HCT116 (cell line): Measurements from ENCODE around the gene SC5D. TPM values are rescaled to one million over a fixed set of nuclear protein-coding genes. Genes with fewer than 3 reads are reported as not detected.

Experiments used
- ATAC-seq: fragments of 200-7000 bp; cut with Tn5 transposase; 2 replicates; pipeline ENCODE4 v1.9.1; 2020; ENCODE audit warnings: mild to moderate bottlenecking, moderate library complexity
- BruUV-seq: library from RNA; stranded (reverse); fragments of 400-500 nt; replicated peaks from 2 replicates; lab custom pipeline; 2021; lab: Mats Ljungman, UMichigan
- CTCF ChIA-PET: fragments of 300-600 bp; sonication (Branson Sonifier 250); formaldehyde crosslinking; loops from one replicate; lab custom pipeline; 2021; ENCODE audit warnings: antibody characterized with exemption; lab: Charles Lee
- POLR2A ChIA-PET: fragments of 300-600, 350-600 bp; sonication (Branson Sonifier 250); formaldehyde crosslinking; loops from one replicate; lab custom pipeline; 2021; ENCODE audit warnings: antibody characterized with exemption; lab: Charles Lee
- RAD21 ChIA-PET, 2 experiments: fragments of 300-600 bp; sonication (Branson Sonifier 250); formaldehyde crosslinking; loops; one replicate each; lab custom pipeline; 2023; ENCODE audit warnings: low total read pairs in 2 of 2; ENCODE audit not compliant: uncharacterized antibody in 2 of 2, unreplicated experiment in 2 of 2, low non-redundant PET in 1 of 2; lab: Charles Lee
- DNase-seq: peaks from one replicate; pipeline ENCODE4 v3.0.0-alpha.2; 2010; ENCODE audit warnings: low read depth, low spot score
- H2AFZ ChIP-seq: fragments of 200-600 bp; shearing (Covaris generic), sonication (generic); 2 replicates; pipeline ENCODE4 v1.6.1; 2017; ENCODE audit warnings: low read depth, mixed run types, mixed read lengths, antibody characterized with exemption, low read length; ENCODE audit not compliant: poor library complexity, severe bottlenecking
- H3K27ac ChIP-seq: 2 replicates; pipeline ENCODE4 v1.5.1; 2012; ENCODE audit warnings: low read depth, low read length
- H3K27me3 ChIP-seq: fragments of 200-600 bp; sonication (generic); 2 replicates; pipeline ENCODE4 v1.6.1; 2016; ENCODE audit warnings: mixed run types, low read length, mixed read lengths; ENCODE audit not compliant: insufficient read depth
- H3K36me3 ChIP-seq, 2 experiments: fragments of 200-500 bp in 1 of 2; fragments of 200-600 bp in 1 of 2; sonication (Bioruptor generic) in 1 of 2; sonication (generic) in 1 of 2; 2 replicates each; pipeline versions ENCODE4 v1.5.1 to v1.6.1; 2014 to 2016; ENCODE audit warnings: low read length in 2 of 2, inconsistent platforms in 1 of 2, mixed read lengths in 1 of 2, mixed run types in 1 of 2; ENCODE audit not compliant: insufficient read depth in 2 of 2, control insufficient read depth in 1 of 2
- H3K4me1 ChIP-seq, 2 experiments: fragments of 200-600 bp in 1 of 2; sonication (generic) in 1 of 2; 2 replicates each; pipeline versions ENCODE4 v1.5.1 to v1.6.1; 2012 to 2017; ENCODE audit warnings: low read length in 2 of 2, inconsistent platforms in 1 of 2, mild to moderate bottlenecking in 1 of 2, mixed read lengths in 1 of 2, mixed run types in 1 of 2, moderate library complexity in 1 of 2; ENCODE audit not compliant: insufficient read depth in 2 of 2, control insufficient read depth in 1 of 2
- H3K4me2 ChIP-seq: fragments of 200-600 bp; sonication (generic); 2 replicates; pipeline ENCODE4 v1.6.1; 2017; ENCODE audit warnings: mixed run types, low read length, mixed read lengths
- H3K4me3 ChIP-seq, 2 experiments: fragments of 200-600 bp in 1 of 2; sonication (generic) in 1 of 2; replicated peaks in 1 of 2; 2 replicates each; pipeline ENCODE4 v1.5.1; 2011 to 2016; ENCODE audit warnings: low read length in 2 of 2, control low read depth in 1 of 2, low read depth in 1 of 2, mild to moderate bottlenecking in 1 of 2, mixed read lengths in 1 of 2, mixed run types in 1 of 2
- H3K79me2 ChIP-seq: fragments of 200-600 bp; sonication (generic); 2 replicates; pipeline ENCODE4 v1.6.1; 2017; ENCODE audit warnings: mild to moderate bottlenecking, mixed run types, low read length, moderate library complexity, mixed read lengths; ENCODE audit not compliant: insufficient read depth
- H3K9ac ChIP-seq: fragments of 200-600 bp; sonication (generic); 2 replicates; pipeline ENCODE4 v1.6.1; 2016; ENCODE audit warnings: low read length, mixed read lengths
- H3K9me2 ChIP-seq: fragments of 200-600 bp; sonication (generic), shearing (Covaris generic); 2 replicates; pipeline ENCODE4 v1.6.1; 2017; ENCODE audit warnings: mixed run types, mild to moderate bottlenecking, moderate library complexity; ENCODE audit not compliant: insufficient read depth
- H3K9me3 ChIP-seq, 2 experiments: fragments of 200-500 bp in 1 of 2; fragments of 200-600 bp in 1 of 2; sonication (Bioruptor generic) in 1 of 2; sonication (generic) in 1 of 2; 2 replicates each; pipeline ENCODE4 v1.6.1; 2014 to 2017; ENCODE audit warnings: low read length in 2 of 2, mixed read lengths in 2 of 2, inconsistent platforms in 1 of 2, low read depth in 1 of 2, mild to moderate bottlenecking in 1 of 2, mixed run types in 1 of 2, moderate library complexity in 1 of 2; ENCODE audit not compliant: control insufficient read depth in 1 of 2, insufficient read depth in 1 of 2
- H4K20me1 ChIP-seq: fragments of 200-600 bp; sonication (generic), shearing (Covaris generic); 2 replicates; pipeline ENCODE4 v1.6.1; 2017; ENCODE audit warnings: mixed run types, mild to moderate bottlenecking, moderate library complexity; ENCODE audit not compliant: insufficient read depth
- CEBPB ChIP-seq: IDR thresholded peaks from 2 replicates; pipeline ENCODE4 v1.6.1; 2012; ENCODE audit warnings: low read depth
- EGR1 ChIP-seq: IDR thresholded peaks from 2 replicates; pipeline ENCODE4 v1.6.1; 2012; ENCODE audit warnings: low read depth
- ELF1 ChIP-seq: IDR thresholded peaks from 2 replicates; pipeline ENCODE4 v1.6.1; 2012; ENCODE audit warnings: low read depth, borderline replicate concordance
- EZH2phosphoT487 ChIP-seq: fragments of 200-600 bp; IDR thresholded peaks from 2 replicates; pipeline ENCODE4 v1.6.1; 2018; ENCODE audit warnings: antibody characterized with exemption, borderline replicate concordance
- JUND ChIP-seq: IDR thresholded peaks from 2 replicates; pipeline ENCODE4 v1.6.1; 2012
- POLR2A ChIP-seq: IDR thresholded peaks from 2 replicates; pipeline ENCODE4 v1.7.0; 2011; ENCODE audit warnings: borderline replicate concordance; ENCODE audit not compliant: insufficient read depth, insufficient read length; ENCODE audit errors: extremely low read depth
- RAD21 ChIP-seq: IDR thresholded peaks from 2 replicates; pipeline ENCODE4 v1.6.1; 2012; ENCODE audit warnings: low read depth, mild to moderate bottlenecking
- SIN3A ChIP-seq: IDR thresholded peaks from 2 replicates; pipeline ENCODE4 v1.6.1; 2012; ENCODE audit warnings: low read depth
- SRF ChIP-seq: IDR thresholded peaks from 2 replicates; pipeline ENCODE4 v1.6.1; 2012; ENCODE audit warnings: low read depth
- ZBTB33 ChIP-seq: IDR thresholded peaks from 2 replicates; pipeline ENCODE4 v1.6.1; 2011; ENCODE audit warnings: mild to moderate bottlenecking, low read length, moderate library complexity; ENCODE audit not compliant: insufficient replicate concordance; ENCODE audit errors: extremely low read depth
- ZFX ChIP-seq: fragments of 450-650 bp; IDR thresholded peaks from 2 replicates; pipeline ENCODE4 v1.6.1; 2017
- ZNF274 ChIP-seq: fragments of 200-500 bp; sonication (Bioruptor generic); IDR thresholded peaks from 2 replicates; pipeline ENCODE4 v1.6.1; 2014; ENCODE audit warnings: mild to moderate bottlenecking, low read depth, low read length, inconsistent platforms
- intact Hi-C: fragments of 100-400 bp; cut with micrococcal nuclease; formaldehyde crosslinking; loops from 2 replicates; pipeline ENCODE4 v1.10.0; 2022
- total RNA-seq: library from RNA; stranded (reverse); gene quantifications from one replicate; pipeline ENCODE4 v1.2.1, GENCODE V29; 2021; ENCODE audit not compliant: unreplicated experiment
- TF ChIP-seq, protein P1 (sequence below): IDR thresholded peaks from 2 replicates; pipeline ENCODE4 v1.6.1; 2012
- TF ChIP-seq, protein P2 (sequence below): IDR thresholded peaks from 2 replicates; pipeline ENCODE4 v1.6.1; 2012

SC5D gene
- total RNA-seq, 1 experiment from 2014 or later = 24.1 TPM

DNA sequence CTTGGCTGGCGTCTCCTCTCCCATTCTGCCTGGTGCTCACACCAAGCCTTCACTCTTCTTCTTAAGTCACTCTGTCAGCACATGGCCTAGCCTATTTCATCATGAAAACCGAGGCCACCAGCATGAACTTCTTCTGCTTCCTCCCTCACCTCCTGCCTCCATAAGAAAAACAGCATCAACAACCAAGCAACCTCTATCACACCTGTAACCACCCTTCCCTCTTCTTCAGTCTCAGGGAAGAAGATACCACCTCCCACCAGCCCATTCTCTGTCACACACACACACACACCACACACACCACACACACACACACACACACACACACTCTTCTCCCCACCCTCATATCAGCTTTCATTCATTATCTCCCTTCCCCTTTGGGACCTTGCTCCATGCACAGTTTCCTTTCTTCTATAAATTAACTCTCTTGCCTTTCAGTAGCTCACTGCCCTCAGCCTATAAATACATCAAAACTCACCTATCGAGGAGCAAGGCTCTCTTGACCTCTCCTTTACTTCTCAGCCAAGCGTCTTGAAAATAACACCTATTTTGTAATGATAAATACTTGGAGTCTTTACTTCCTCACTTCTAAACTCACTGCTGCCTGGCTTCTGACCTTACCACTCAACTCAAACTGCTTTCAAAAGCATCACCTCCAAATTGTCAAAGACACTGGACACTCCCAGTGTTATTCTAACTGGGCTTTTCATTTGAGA, 36.6 kb downstream of the SC5D start:
- RAD21 ChIA-PET = no interaction called here
- no TSS peak for BruUV-seq
- Histone ChIP-seq H2AFZ (no peak overlapping the region), H3K9me2 (no peaks in the 10 kb centered on the region), H3K36me3 (no peaks in the 10 kb centered on the region), H3K4me3 (no peak overlapping the region), H3K4me2 (no peak overlapping the region), H3K9me3 (no peaks in the 10 kb centered on the region), H3K27ac (no peak overlapping the region), H3K4me1 (no peaks in the 10 kb centered on the region), H3K79me2 (no peaks in the 10 kb centered on the region), H4K20me1 (no peaks in the 10 kb centered on the region), H3K27me3 (peaks cover 4% of the 10 kb centered on the region), H3K9ac (no peak overlapping the region)
- CTCF ChIA-PET = no interaction called here
- POLR2A ChIA-PET = no interaction called here
- no peak for ATAC-seq
- TF ChIP-seq, protein P1, sequence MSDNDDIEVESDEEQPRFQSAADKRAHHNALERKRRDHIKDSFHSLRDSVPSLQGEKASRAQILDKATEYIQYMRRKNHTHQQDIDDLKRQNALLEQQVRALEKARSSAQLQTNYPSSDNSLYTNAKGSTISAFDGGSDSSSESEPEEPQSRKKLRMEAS = no peak
- no peak for TF ChIP-seq SRF
- TF ChIP-seq ZBTB33 = no peak
- no peak for TF ChIP-seq ELF1
- no peak for TF ChIP-seq ZFX
- no peak for TF ChIP-seq JUND
- no peak for TF ChIP-seq EGR1
- TF ChIP-seq RAD21 = no peak
- TF ChIP-seq ZNF274 = no peak
- TF ChIP-seq, protein P2, sequence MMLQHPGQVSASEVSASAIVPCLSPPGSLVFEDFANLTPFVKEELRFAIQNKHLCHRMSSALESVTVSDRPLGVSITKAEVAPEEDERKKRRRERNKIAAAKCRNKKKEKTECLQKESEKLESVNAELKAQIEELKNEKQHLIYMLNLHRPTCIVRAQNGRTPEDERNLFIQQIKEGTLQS = no peak
- no peak for TF ChIP-seq POLR2A
- no peak for TF ChIP-seq SIN3A
- no peak for TF ChIP-seq CEBPB
- TF ChIP-seq EZH2phosphoT487 = no peak
- DNase-seq = no peak
- intact Hi-C loops = no loop called here
